HG03064 (cell line): ENCODE results near the gene ZNF439.
"Not testable (repeated sequence)": the region's sequence is repeated elsewhere in the genome, so short reads cannot be mapped to it uniquely, and the experiment has no call there.

Source experiments
- ATAC-seq: cut with Tn5 transposase; IDR thresholded peaks from one replicate; pipeline ENCODE4 v1.9.1; 2021; ENCODE audit warnings: low read depth; ENCODE audit not compliant: unreplicated experiment

The ZNF439 gene

DNA sequence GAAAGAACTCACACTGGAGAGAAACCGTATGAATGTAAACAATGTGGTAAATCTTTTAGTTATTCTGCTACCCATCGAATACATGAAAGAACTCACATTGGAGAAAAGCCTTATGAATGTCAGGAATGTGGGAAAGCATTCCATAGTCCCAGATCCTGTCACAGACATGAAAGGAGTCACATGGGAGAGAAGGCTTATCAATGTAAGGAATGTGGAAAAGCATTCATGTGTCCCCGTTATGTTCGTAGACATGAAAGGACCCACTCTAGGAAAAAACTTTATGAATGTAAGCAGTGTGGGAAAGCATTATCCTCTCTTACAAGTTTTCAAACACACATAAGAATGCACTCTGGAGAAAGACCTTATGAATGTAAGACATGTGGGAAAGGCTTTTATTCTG lies 19.2 kb downstream of the ZNF439 start:
- not testable (repeated sequence) for ATAC-seq

DNA sequence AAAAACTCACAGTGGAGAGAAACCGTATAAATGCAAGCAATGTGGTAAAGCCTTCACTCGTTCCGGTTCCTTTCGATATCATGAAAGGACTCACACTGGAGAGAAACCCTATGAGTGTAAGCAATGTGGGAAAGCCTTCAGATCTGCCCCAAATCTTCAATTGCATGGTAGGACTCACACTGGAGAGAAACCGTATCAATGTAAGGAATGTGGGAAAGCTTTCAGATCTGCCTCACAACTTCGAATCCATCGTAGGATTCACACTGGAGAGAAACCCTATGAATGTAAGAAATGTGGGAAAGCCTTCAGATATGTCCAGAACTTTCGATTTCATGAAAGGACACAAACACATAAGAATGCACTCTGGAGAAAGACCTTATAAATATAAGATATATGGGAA lies 19.7 kb downstream of the ZNF439 start:
- ATAC-seq, result no peak

DNA sequence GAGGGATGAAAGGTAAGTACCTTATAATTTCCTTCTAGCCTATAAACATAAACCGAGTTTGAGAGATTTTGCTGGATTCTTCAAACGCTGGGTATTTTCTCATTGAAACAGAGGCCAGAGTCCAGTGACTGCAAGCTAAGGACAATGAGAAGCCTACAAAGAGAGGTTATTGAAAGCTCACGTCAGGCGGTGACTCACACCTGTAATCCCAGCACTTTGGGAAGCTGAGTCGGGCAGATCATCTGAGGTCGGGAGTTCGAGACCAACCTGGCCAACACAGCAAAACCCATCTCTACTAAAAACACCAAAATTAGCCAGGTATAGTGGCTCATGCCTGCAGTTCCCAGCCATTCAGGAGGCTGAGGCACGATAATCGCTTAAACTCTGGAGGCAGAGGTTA lies 24.1 kb downstream of the ZNF439 start:
- no peak for ATAC-seq

DNA sequence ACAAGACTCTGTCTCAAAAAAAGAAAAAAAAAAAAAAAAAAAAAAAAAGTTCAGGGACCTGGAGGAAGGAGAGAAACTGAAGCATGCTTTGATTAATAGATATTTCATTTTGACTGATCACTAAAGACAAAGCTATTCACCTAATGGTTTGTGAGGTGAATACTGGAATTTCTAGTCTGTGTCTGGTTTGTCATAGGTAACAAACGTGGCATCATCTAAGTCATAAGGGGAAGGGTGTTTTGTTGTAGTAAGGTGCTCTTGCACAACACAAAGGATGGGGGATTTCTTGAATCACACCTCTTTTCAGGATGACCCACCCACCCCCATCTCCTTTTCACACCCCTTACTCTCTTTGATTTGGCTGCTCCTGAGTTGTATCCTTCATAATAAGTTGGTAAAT lies 25.2 kb downstream of the ZNF439 start:
- no peak for ATAC-seq

DNA sequence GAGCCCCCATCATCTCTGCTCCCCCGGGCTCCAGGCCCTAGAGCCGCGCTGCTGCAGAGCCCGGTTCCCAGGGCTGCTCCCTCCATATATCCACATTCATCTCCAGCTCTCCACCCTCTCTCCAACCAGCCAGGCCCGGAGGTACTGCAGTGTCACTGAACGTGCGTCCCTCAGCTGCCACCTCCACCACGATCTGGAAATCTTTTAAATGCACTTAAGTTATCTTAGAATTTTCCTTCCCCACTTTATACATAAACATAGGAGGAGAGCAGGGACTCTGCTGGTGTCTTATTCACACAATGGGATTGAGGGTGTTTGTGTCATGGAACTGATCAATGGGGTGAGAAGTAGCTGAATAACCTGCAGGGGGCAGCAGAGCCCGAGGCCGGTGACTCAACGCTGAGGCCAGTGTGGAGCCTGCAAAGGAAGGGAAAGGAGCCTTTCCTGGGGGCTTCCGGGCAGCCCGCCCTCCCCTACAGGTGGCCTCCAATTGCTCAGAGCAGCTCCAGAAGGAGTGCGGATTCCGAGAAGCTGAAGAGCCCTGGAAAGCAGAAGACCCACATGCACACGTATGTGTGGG lies 31.3 kb downstream of the ZNF439 start:
- not testable (repeated sequence) for ATAC-seq

DNA sequence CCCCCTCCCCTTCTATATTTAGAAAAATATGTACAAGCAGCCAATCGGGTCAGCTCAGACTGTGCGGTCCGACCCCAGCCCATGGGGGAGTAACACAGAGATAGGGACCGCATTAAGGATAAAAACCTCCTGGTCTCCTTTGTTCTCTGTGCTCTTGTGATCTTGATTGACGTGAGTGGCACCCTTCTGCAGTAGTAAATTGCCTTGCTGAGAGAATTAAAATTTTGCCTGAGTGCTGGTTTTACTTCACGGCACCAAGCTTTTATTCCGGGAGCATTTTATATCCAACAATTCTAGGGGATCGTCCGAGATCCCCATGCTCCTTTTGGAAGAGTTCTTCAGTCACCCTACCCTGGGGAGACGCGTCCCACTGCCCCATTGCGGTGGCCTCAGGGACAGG lies 32.1 kb downstream of the ZNF439 start:
- no peak for ATAC-seq

DNA sequence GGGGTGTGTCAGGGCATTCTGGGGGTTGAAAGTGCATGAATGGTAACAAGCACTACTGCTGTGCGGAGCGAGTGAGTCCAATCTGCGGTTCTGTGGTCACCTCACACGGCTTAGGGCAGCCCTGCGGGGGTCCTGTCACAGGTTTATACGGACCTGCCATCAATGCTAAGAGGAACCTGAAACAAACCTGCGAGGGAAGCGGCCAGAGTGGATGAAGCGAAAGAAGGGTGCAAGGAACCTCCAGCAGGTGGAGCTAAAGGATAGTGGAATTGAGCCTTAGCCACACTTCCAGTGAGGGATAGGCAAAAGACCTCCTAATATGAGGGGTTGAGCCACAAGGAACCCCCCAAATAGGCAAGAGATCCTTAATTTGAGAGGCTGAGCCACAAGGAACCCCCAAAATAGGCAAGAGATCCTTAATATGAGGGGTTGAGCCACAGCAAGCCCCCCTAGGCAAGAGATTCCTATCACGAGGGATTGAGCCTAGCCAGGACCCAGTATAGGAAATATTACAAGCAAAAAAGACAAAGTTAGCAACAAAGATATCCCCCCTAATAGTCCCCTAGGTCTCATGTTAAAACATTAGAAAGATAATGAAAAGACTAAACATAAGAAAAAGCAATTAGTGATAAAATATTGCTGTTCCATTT lies 32.8 kb downstream of the ZNF439 start:
- ATAC-seq, result no peak

DNA sequence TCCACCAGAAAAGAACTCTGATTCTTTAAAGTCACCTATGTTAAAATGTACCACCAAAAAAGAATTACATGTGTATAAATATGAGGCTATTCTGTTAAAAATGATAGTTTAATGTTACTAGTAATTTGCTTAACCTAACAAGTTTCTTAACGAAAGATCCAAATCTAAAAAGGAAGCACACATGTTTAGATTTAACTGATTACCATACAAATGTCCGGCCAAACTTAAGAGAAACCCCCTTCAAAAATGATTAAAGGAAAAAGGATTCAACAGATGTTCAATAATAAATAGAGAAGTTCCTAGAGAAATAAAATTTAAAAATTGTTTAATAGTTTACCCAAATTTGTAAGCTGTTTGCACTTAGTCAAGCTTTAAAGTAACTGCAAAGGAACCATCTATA lies 34.1 kb downstream of the ZNF439 start:
- ATAC-seq, result no peak

DNA sequence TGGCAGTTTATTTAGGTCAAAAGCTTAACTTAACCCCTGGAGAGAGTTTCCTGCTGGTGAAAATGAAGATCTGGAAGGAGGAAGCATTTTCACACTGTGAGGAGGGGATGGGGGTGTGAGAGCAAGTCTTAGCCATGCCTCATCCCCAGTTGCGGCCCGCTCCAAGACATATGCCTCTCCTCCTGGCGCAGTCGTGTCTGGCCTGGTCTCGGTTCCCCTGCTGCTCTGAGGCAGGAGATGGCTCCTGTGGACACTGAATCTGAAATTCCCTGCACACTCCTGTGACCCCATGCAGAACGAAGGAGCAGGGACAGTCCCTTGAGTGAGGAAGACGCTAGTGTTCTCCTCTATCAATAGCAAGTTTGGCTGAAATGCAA lies 38.7 kb downstream of the ZNF439 start:
- ATAC-seq, result no peak

DNA sequence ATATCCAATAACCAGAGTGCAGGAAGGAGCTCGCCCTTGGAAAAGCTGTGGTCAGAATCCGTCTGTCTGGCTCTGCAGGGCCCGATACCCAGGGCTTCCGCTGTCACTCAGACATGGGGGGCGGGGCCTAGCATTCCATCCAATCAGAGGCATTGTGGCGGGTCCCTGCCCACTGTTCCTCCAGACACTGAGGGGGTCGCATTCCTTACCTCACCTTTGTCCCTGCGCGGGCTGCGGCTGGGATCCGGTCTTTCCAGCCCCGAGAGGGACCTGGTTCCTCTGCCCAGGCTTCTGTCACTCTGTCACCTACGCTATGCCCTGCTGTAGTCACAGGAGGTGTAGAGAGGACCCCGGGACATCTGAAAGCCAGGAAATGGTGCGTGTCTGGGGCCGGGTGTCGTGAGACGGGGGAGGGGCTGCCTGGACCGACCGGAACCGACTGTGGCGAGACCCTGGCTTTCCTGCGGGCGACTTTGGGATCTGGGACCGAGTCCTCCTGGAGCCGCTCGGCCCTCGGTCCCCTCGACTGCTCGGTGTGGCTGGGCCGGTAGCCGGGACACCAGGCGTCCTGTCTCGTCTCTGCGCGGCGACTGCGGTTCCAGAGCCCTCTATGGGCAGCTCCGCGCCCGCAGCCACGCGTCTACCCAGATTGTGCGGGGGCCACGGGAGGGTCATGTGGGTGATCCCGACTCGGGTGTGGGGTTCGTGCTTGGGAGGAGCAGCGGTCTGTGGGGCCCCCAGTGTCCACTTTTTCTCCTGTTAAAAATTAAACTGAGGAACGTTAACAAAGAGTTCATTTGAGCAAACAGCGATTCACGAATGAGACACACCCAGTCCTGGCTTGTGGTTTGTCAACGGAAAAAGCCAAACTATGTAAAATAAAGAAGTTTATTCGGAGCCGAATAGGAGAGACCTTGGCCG lies 39.3 kb downstream of the ZNF439 start, which contains the start of gene ZNF69:
TSS of gene ZNF69 (plus strand) at position 172 of the 921 bp plus-strand sequence. CDS start at position 314, 142 bp downstream.
- no peak for ATAC-seq

DNA sequence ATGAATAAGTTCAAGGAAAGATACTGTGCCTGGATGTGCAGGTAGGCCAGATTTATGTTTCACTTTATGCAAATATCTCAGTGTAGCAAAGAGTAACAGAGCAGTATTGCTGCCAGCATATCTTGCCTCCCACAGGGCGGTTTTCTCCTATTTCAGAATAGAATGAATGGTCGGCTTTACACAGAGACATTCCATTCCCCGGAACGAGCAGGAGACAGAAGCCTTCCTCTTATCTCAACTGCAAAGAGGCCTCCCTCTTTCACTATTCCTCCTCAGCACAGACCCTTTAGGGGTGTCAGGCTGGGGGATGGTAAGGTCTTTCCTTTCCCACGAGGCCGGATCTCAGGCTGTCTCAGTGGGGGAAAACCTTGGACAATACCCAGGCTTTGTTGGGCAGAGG lies 41.4 kb downstream of the ZNF439 start:
- ATAC-seq, result not testable (repeated sequence)

DNA sequence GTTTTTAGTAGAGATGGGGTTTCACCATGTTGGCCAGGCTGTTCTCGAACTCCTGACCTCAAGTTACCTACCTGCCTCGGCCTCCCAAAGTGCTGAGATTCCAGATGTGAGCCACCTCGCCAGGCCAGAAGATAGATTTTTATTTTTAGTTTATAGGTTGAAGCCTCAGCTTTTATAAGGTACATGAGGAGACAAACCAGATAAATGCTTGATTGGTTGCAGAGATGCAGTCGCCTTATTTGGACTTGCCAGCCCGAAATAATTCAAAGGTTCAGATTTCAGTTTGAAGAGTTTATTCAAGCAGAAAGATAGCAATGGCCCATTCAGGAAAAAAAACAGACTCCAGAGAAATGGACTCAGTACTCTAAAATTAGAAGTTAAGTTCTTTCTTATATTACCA lies 42.1 kb downstream of the ZNF439 start:
- no peak for ATAC-seq

DNA sequence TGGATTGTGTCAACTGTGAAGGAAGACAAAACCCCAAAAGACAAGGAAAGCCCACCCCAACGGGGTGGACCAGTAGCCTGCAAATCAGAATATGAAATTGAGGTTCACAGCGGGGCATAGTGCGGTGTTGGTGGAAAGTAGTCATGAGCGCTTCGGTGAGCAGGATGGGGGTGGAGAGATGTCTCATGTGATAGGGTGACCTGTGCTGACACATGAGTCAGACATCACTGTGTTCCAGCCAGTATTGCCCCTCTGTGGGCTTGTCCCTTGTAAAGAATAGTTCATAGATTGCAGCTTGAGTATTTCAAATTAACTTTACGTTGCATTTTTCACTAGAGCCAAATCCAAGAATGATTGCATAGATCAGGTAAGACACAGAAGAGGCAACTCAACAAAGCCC lies 46.3 kb downstream of the ZNF439 start:
- no peak for ATAC-seq

DNA sequence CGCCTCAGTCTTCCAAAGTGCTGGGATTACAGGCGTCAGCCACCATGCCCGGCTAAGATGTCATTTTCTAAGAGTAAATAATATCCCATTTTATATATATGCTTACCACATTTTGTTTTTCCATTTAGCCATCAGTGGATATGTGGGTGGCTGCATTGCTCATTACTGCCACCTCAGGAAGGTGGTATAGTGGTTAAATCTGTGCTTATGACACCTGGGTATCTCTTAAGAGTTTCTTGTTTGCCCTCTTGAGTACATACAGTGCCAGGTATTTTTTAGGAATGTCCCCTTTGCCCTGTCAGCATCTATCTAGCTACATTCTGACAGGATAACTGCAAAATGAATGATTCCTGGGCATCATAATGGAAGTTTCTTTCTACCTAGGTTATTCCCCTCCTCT lies 53.7 kb downstream of the ZNF439 start:
- no peak for ATAC-seq

DNA sequence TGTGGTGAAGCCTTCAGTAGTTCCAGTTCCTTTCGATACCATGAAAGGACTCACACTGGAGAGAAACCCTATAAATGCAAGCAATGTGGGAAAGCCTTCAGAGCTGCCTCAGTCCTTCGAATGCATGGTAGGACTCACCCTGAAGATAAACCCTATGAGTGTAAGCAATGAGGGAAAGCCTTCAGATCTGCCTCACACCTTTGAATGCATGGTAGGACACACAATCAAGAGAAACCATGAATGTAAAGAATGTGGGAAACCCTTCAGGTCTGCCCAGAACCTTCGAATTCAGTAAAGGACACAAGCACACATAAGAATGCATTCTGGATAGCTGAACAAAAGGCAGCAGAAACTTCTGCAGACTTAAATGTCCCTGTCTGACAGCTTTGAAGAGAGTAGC lies 57.4 kb downstream of the ZNF439 start:
- ATAC-seq, result no peak

DNA sequence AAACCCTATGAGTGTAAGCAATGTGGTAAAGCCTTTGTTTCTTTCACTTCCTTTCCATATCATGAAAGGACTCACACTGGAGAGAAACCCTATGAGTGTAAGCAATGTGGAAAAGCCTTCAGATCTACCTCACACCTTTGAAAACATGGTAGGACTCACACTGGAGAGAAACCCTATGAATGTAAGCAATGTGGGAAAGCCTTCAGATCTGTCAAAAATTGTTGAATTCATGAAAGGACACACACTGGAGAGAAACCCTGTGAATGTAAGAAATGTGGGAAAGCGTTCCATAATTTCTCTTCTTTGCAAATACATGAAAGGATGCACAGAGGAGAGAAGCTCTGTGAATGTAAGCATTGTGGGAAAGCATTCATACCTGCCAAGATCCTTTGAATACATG lies 63.4 kb downstream of the ZNF439 start:
- not testable (repeated sequence) for ATAC-seq

DNA sequence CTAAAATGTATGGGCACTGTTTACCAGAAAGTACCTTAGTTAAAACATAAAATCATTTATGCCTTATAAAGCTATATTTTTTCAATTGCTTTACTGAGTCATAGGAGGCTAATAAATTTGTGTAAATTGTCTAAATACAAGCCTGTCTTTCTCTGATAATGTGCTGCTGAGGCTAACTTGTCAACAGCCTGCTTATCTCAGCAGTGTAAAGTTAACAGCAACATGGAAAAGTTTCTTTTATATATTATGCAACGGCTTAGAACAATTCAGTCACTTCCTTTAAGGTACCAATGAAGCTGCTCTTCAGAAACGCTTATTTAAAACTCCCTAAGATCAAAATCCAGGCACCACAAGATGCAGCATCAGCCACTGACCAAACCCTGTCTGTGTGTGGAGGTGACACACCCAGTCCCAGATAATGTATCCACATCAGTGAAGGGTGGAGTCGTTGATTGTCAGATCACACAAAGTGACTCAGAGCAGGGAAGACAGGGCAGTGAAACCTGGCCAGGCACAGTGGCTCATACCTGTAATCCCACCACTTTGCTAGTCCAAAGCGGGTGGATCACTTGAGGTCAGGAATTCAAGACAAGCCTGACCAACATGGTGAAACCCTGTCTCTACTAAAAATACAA lies 66.0 kb downstream of the ZNF439 start:
- not testable (repeated sequence) for ATAC-seq
